Heart right ventricle (tissue), 16 donors: ENCODE results near the gene CDC42BPG. TPM values are rescaled to one million over a fixed set of nuclear protein-coding genes. Genes with fewer than 3 reads are reported as not detected.

Source experiments
- ATAC-seq, 8 donors: fragments of 200-7000 bp; cut with Tn5 transposase; one replicate each; pipeline ENCODE4 v1.9.1; 2020; ENCODE audit warnings: mild to moderate bottlenecking in 8 of 8, moderate library complexity in 8 of 8, moderate number of reproducible peaks in 1 of 8
- DNase-seq, 2 donors: peaks; one replicate each; pipeline ENCODE4 v3.0.0-alpha.2; 2020
- H3K27ac ChIP-seq, 10 donors: fragments of 200-600 bp; sonication (generic) in 2 of 10; one replicate each; pipeline versions ENCODE4 v1.5.0 to v1.8.0; 2020 to 2022; ENCODE audit warnings: mild to moderate bottlenecking in 3 of 10
- H3K27me3 ChIP-seq, 7 donors: fragments of 200-600 bp; one replicate each; pipeline ENCODE4 v1.8.0; 2021 to 2022; ENCODE audit warnings: mild to moderate bottlenecking in 2 of 7
- H3K36me3 ChIP-seq, 9 donors: fragments of 200-600 bp; sonication (generic) in 1 of 9; one replicate each; pipeline versions ENCODE4 v1.5.0 to v1.8.0; 2020 to 2022; ENCODE audit warnings: mild to moderate bottlenecking in 2 of 9
- H3K4me1 ChIP-seq, 9 donors: fragments of 200-600 bp; sonication (generic) in 1 of 9; one replicate each; pipeline versions ENCODE4 v1.5.0 to v1.8.0; 2020 to 2022; ENCODE audit warnings: mild to moderate bottlenecking in 4 of 9
- H3K4me3 ChIP-seq, 10 donors: fragments of 200-600 bp; sonication (generic) in 2 of 10; one replicate each; pipeline versions ENCODE4 v1.5.0 to v1.8.0; 2020 to 2022; ENCODE audit warnings: mild to moderate bottlenecking in 7 of 10, moderate library complexity in 2 of 10
- H3K9me3 ChIP-seq, 11 donors: fragments of 200-600 bp in 10 of 11; sonication (generic) in 2 of 11; one replicate each; pipeline versions ENCODE4 v1.5.0 to v1.8.0; 2013 to 2022; ENCODE audit warnings: mild to moderate bottlenecking in 2 of 11, control low read depth in 1 of 11, moderate library complexity in 1 of 11
- WGBS, 2 donors: extraction: QIAGEN DNeasy Blood & Tissue Kit; methylation state at CpG; one replicate each; pipeline ENCODE4 v1.1.7; 2013; ENCODE audit warnings: inconsistent platforms in 1 of 2; 5-methylcytosine and 5-hydroxymethylcytosine counted together
- intact Hi-C, 10 donors: fragments of 100-400 bp; cut with DNase I; formaldehyde crosslinking; loops; one replicate each; pipeline versions ENCODE4 v1.11.1 to v1.14.2; 2022
- polyA plus RNA-seq, 2 donors: library from polyadenylated mRNA; stranded (reverse); fragments of 200-250 nt; gene quantifications; one replicate each; pipeline ENCODE4 v1.2.3, GENCODE V29; 2013
- total RNA-seq, 10 donors: library from RNA; stranded (reverse); fragmentation: NEBNext Ultra II Directional in 3 of 10; extraction: Animal tissue kit (Norgen Biotek cat#: 25700) in 3 of 10; gene quantifications; one replicate each; pipeline versions ENCODE4 v1.2.1 to v1.2.4, GENCODE V29; 2021 to 2023
- TF ChIP-seq, protein P1 (sequence below), 9 donors: fragments of 200-600 bp; sonication (generic) in 2 of 9; IDR thresholded peaks; one replicate each; pipeline versions ENCODE4 v1.5.0 to v1.8.0; 2021 to 2022; ENCODE audit warnings: antibody characterized with exemption in 9 of 9, mild to moderate bottlenecking in 5 of 9, moderate library complexity in 1 of 9
- donor health status: Arrhythmogenic right ventricular cardiomyopathy.
- donor health status: ischemic (EF 13 %, LVEDD 7.1; RV severe dilation, severe dysfunction).
- donor health status: healthy with polysubstance abuse.
- donor health status: DM: no; HTN: yes; CAD: no.
- donor health status: DM: no; HTN: no; CAD: no.
- donor health status: ischemic (EF 25% LVEDD 6.9; RV normal size, moderate dysfunction).
- donor health status: ischemic (EF 25% LVEDD 5.7; RV mildly dilated, moderate dysfunction).
- donor health status: healthy.
- donor health status: DM: yes; HTN: yes; CAD: no.
- donor health status: Ischemic cardiomyopathy.
- donor health status: ischemic (EF 35%, LVEDD 5.7; RV mildly dilated, moderate dysfunction).
- donor health status: nonischemic (EF 11% LVEDD 7.7; RV severe dilation, severe dysfunction).
- donor health status: DM: yes; HTN: yes; CAD: no.
- donor health status: PGD.
- donor health status: ischemic (EF 29% LVEDD 5.4; RV normal size, mild dysfunction).
- donor health status: nonischemic (EF 23%, LVEDD 6.1; RV moderate dilation, normal function).

CDC42BPG gene
- total and polyA plus RNA-seq, 12 donors = 0.04 to 1.3 (median 0.27) TPM

DNA sequence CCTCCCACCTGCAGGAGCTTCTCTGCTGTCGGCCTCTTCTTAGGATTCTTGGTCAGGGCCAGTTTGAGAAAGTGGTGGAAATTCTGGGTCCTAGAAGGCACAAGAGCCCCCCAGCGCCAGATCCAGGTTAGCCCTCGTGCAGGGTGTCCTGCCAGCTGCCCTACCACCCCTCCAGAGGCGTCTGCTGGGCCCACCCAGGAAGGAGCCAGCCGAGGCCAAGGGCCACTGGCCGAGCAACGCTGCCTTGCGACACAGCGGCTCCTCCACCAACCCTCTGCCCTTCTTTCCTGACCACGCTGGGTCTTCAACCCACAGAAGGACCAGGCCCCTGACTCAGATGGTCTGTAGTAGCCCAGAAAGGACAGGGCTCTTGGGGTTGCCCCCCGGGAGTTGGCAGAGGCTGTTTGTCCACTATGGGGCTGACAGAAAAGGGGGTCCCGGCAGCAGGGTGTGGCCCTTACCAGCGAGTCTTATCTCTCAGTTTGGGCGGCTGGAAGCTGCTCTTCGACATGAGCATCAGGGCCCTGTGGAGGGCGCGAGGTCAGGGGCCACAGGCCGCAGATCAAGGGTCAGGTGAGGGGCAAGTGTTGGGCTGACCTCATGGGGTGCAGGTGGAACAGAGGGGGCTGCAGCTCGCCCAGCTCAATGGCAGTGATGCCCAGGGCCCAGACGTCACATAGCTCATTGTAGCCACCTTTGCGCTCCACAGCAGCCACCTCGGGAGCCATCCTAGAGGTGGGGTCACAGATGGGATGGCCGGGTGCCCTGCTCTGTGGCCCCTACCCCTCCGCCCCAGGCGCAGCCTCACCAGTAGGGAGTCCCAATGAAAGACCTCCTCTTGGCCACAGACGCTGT is 43.9 kb downstream of the CDC42BPG start:
- Histone ChIP-seq H3K9me3 (no peaks in the 10 kb centered on the region), H3K4me1 (peaks cover 14 to 46% (median 26%) of the 10 kb centered on the region in 9 donors), H3K36me3 (peaks cover 0 to 54% (median 5%) of the 10 kb centered on the region in 9 donors), H3K27ac (peak overlapping the region in 6 of 10 donors; percentile 30 to 97 (median 84)), H3K27me3 (no peaks in the 10 kb centered on the region), H3K4me3 (no peak overlapping the region)
- DNase-seq = no peak
- TF ChIP-seq, protein P1, sequence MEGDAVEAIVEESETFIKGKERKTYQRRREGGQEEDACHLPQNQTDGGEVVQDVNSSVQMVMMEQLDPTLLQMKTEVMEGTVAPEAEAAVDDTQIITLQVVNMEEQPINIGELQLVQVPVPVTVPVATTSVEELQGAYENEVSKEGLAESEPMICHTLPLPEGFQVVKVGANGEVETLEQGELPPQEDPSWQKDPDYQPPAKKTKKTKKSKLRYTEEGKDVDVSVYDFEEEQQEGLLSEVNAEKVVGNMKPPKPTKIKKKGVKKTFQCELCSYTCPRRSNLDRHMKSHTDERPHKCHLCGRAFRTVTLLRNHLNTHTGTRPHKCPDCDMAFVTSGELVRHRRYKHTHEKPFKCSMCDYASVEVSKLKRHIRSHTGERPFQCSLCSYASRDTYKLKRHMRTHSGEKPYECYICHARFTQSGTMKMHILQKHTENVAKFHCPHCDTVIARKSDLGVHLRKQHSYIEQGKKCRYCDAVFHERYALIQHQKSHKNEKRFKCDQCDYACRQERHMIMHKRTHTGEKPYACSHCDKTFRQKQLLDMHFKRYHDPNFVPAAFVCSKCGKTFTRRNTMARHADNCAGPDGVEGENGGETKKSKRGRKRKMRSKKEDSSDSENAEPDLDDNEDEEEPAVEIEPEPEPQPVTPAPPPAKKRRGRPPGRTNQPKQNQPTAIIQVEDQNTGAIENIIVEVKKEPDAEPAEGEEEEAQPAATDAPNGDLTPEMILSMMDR (IDR thresholded peaks at IDR 0.05) = no peak
- no peak for ATAC-seq
- 75 to 78% methylated on average over 26 of the region's 26 CpGs for WGBS, 2 donors
- intact Hi-C loops = no loop called here

DNA sequence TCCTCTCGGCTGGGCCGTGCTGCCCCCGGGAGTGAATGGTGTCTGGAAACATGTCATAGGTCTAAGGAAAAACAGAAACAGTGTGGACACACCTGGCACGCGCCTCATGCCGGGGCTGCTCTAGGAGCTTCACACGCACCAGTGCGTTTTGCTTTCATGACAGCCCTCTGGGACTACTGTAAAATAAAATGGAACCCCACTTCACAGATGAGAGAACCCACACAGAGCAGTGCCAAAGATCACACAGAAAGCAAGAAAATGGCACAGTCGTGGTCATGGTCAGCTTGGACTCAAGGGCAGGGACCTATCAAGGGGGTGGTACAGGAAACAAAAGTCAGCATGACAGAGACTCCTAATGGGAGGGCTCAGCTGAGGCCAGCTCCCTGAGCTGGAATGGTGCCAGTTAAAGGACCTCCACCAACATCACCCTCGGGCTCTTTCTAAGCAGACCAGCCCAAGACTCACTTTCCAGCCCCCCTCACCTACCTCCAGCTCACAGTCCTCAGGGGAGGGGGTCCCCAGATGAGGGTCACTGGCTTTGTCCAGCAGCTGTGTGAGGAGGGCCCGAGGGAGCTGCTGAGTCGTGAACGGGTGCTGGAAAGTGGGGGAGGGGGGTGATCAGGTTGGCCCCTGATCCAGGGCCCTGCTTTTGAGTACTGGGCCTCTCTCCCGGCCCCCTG is 44.7 kb downstream of the CDC42BPG start:
- no peak for DNase-seq
- TF ChIP-seq, protein P1 (IDR thresholded peaks at IDR 0.05) = no peak
- Histone ChIP-seq H3K27me3 (no peaks in the 10 kb centered on the region), H3K27ac (peak overlapping the region in 6 of 10 donors; percentile 9 to 97 (median 56)), H3K4me3 (no peak overlapping the region), H3K36me3 (peaks cover 0 to 51% (median 0%) of the 10 kb centered on the region in 9 donors), H3K9me3 (no peaks in the 10 kb centered on the region), H3K4me1 (peaks cover 14 to 44% (median 27%) of the 10 kb centered on the region in 9 donors)
- no peak for ATAC-seq
- intact Hi-C loops = no loop called here
- WGBS, 2 donors = 64 to 67% methylated on average over 14 of the region's 14 CpGs

DNA sequence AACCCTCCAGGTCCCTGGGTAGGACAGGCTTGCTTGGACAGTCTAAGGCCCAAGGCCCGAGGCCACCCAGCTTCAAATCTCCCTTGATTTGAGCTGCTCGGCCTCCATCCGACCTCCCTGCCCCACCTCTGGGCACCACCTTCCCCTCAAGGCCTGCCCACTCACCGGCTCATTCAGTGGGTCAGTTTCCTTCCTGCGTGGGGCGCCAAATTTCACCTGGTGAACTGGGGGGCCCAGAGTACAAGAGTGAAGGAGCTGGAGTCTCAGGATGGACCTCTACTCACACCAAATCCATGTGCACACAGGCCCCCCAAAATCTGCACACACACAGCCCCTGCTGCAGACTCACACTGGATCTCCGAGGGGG is 45.2 kb downstream of the CDC42BPG start:
- Histone ChIP-seq H3K4me1 (peaks cover 13 to 42% (median 24%) of the 10 kb centered on the region in 9 donors), H3K36me3 (peaks cover 0 to 46% (median 0%) of the 10 kb centered on the region in 9 donors), H3K27ac (peak overlapping the region in 1 of 10 donors; percentile 9), H3K27me3 (no peaks in the 10 kb centered on the region), H3K4me3 (no peak overlapping the region), H3K9me3 (no peaks in the 10 kb centered on the region)
- TF ChIP-seq, protein P1 (IDR thresholded peaks at IDR 0.05) = no peak
- no peak for DNase-seq
- intact Hi-C loops = no loop called here
- WGBS, 2 donors = 83 to 87% methylated on average over 7 of the region's 7 CpGs
- no peak for ATAC-seq

DNA sequence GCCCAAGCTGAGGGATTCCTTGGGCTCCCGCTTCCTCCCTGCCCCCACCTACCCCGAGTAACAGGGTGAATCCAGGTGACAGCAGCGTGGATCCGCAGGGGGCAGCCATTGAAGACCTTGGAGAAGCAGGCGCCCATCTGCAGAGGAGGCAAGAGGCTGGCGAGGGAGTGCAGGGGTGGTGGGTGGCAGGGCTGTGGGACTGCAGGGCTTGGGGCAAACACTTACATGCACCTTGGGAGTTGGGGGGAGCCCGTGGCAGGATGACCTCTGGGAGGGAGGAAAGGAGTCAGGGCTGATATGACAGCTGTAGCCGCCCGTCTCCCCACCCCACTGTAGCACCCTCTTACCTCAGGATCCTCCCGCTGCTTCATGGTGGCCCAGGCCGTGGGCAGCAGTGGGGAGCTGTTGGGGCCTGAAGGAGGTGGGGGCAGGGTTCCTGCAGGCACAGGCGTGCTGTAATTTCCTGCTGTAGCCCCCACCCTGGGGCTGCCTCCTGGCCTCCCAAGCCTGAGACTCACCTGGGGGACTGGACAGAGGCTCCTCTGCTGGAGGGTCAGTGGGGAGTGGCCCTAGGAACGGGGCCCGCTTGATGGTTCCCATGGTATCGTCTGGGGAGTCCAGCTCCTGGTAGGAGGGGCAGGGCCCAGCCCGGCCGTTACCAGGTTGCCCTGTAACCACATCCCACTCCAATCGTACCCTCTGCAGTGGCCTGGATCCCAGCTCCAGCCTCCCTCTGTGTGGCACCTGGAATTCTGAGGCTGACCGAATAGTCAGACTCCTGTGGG is 47.5 kb downstream of the CDC42BPG start:
- H3K4me3 ChIP-seq = no peak overlapping the region
- peaks cover 0 to 43% (median 10%) of the 10 kb centered on the region in 9 donors for H3K4me1 ChIP-seq
- WGBS, 2 donors = 90 to 96% methylated on average over 19 of the region's 19 CpGs
- DNase-seq (no peak), ATAC-seq (no peak)
- intact Hi-C loops = no loop called here
- TF ChIP-seq, protein P1 (IDR thresholded peaks at IDR 0.05) = no peak
- H3K9me3 ChIP-seq = no peaks in the 10 kb centered on the region
- H3K36me3 ChIP-seq = peaks cover 0 to 51% (median 0%) of the 10 kb centered on the region in 9 donors
- no peak overlapping the region for H3K27ac ChIP-seq
- no peaks in the 10 kb centered on the region for H3K27me3 ChIP-seq
